GM23338 (cell line): ENCODE results near the gene ITPRIP. TPM values are rescaled to one million over a fixed set of nuclear protein-coding genes. Genes with fewer than 3 reads are reported as not detected.

Source experiments
- ATAC-seq: fragments of 200-7000 bp; cut with Tn5 transposase; 3 replicates; pipeline ENCODE4 v1.9.1; 2020
- DNase-seq: peaks from one replicate; pipeline ENCODE4 v3.0.0-alpha.2; 2015; ENCODE audit warnings: low spot score
- H2AFZ ChIP-seq: fragments of 200-600 bp; sonication (generic); 2 replicates; pipeline ENCODE4 v1.8.0; 2016; ENCODE audit warnings: antibody characterized with exemption, mild to moderate bottlenecking, moderate library complexity
- H3F3A ChIP-seq: fragments of 200-600 bp; sonication (generic); replicated peaks from 2 replicates; pipeline ENCODE4 v1.8.0; 2017; ENCODE audit warnings: antibody characterized with exemption, mixed run types, low read depth
- H3K27ac ChIP-seq: fragments of 200-600 bp; sonication (generic); 2 replicates; pipeline ENCODE4 v1.6.1; 2016; ENCODE audit warnings: low read depth
- H3K27me3 ChIP-seq: fragments of 200-600 bp; sonication (generic); 2 replicates; pipeline ENCODE4 v1.8.0; 2016; ENCODE audit warnings: mild to moderate bottlenecking, mixed run types, moderate library complexity; ENCODE audit not compliant: insufficient read depth
- H3K36me3 ChIP-seq: fragments of 200-600 bp; sonication (generic); 2 replicates; pipeline ENCODE4 v1.8.0; 2016; ENCODE audit warnings: mild to moderate bottlenecking; ENCODE audit not compliant: insufficient read depth
- H3K4me1 ChIP-seq: fragments of 200-600 bp; sonication (generic); 2 replicates; pipeline ENCODE4 v1.8.0; 2016; ENCODE audit warnings: mild to moderate bottlenecking, moderate library complexity; ENCODE audit not compliant: insufficient read depth
- H3K4me2 ChIP-seq: fragments of 200-600 bp; sonication (generic); 2 replicates; pipeline ENCODE4 v1.7.1; 2017; ENCODE audit warnings: mixed run types
- H3K4me3 ChIP-seq: fragments of 200-600 bp; sonication (generic); 2 replicates; pipeline ENCODE4 v1.6.1; 2016; ENCODE audit warnings: mixed run types
- H3K79me2 ChIP-seq: fragments of 200-600 bp; sonication (generic); replicated peaks from 2 replicates; pipeline ENCODE4 v1.8.0; 2017; ENCODE audit warnings: mild to moderate bottlenecking; ENCODE audit not compliant: insufficient read depth
- H3K9me2 ChIP-seq: fragments of 200-600 bp; sonication (generic); 2 replicates; pipeline ENCODE4 v1.8.0; 2017; ENCODE audit not compliant: insufficient read depth
- H4K20me1 ChIP-seq: fragments of 200-600 bp; sonication (generic); replicated peaks from 2 replicates; pipeline ENCODE4 v1.8.0; 2017; ENCODE audit warnings: mild to moderate bottlenecking; ENCODE audit not compliant: insufficient read depth
- H3K27ac Mint-ChIP-seq: 2 replicates; pipeline ENCODE4 v1.8.0; 2020; ENCODE audit warnings: inconsistent platforms, mild to moderate bottlenecking, moderate library complexity, mixed read lengths
- H3K27me3 Mint-ChIP-seq: 3 replicates; pipeline ENCODE4 v1.8.0; 2022; ENCODE audit warnings: low read depth, mild to moderate bottlenecking, moderate library complexity, mixed read lengths, inconsistent platforms; ENCODE audit not compliant: insufficient read depth, poor library complexity
- H3K36me3 Mint-ChIP-seq: 3 replicates; pipeline ENCODE4 v1.8.0; 2021; ENCODE audit warnings: low read depth, mild to moderate bottlenecking, inconsistent platforms, moderate library complexity, mixed read lengths
- H3K4me1 Mint-ChIP-seq: 3 replicates; pipeline ENCODE4 v1.8.0; 2020; ENCODE audit warnings: mild to moderate bottlenecking, inconsistent platforms, mixed read lengths
- H3K4me3 Mint-ChIP-seq: 3 replicates; pipeline ENCODE4 v1.8.0; 2021; ENCODE audit warnings: moderate library complexity, mild to moderate bottlenecking, inconsistent platforms, mixed read lengths
- H3K9me3 Mint-ChIP-seq: 3 replicates; pipeline ENCODE4 v1.8.0; 2020; ENCODE audit warnings: moderate library complexity, mild to moderate bottlenecking, inconsistent platforms, mixed read lengths
- CREB1 ChIP-seq: fragments of 250-450 bp; sonication (Bioruptor Pico); IDR thresholded peaks from 2 replicates; pipeline ENCODE4 v1.5.0; 2020; ENCODE audit warnings: low read depth, mild to moderate bottlenecking, moderate library complexity
- EZH2 ChIP-seq: fragments of 200-600 bp; sonication (generic); IDR thresholded peaks from one replicate; pipeline ENCODE4 v1.8.0; 2017; ENCODE audit warnings: antibody characterized with exemption, mild to moderate bottlenecking, low read depth; ENCODE audit not compliant: unreplicated experiment
- EZH2phosphoT487 ChIP-seq: fragments of 200-600 bp; sonication (generic); IDR thresholded peaks from one replicate; pipeline ENCODE4 v1.8.1; 2018; ENCODE audit warnings: antibody characterized with exemption; ENCODE audit not compliant: unreplicated experiment
- JUNB ChIP-seq: IDR thresholded peaks from one replicate; pipeline ENCODE4 v1.6.1; 2016; ENCODE audit warnings: antibody characterized with exemption; ENCODE audit not compliant: unreplicated experiment
- NANOG ChIP-seq: IDR thresholded peaks from 2 replicates; pipeline ENCODE4 v1.6.1; 2016; ENCODE audit warnings: antibody characterized with exemption, borderline replicate concordance
- POLR2AphosphoS5 ChIP-seq: IDR thresholded peaks from 2 replicates; pipeline ENCODE4 v1.6.1; 2016; ENCODE audit warnings: antibody characterized with exemption, low read depth
- STAT1 ChIP-seq: IDR thresholded peaks from one replicate; pipeline ENCODE4 v1.6.1; 2016; ENCODE audit warnings: antibody characterized with exemption; ENCODE audit not compliant: unreplicated experiment
- ZNF114 ChIP-seq: fragments of 250-450 bp; sonication (Bioruptor Pico); IDR thresholded peaks from 2 replicates; pipeline ENCODE4 v1.5.0; 2020; ENCODE audit warnings: mild to moderate bottlenecking, moderate library complexity
- ZNF331 ChIP-seq: fragments of 250-450 bp; sonication (Bioruptor Pico); IDR thresholded peaks from 2 replicates; pipeline ENCODE4 v1.5.0; 2020; ENCODE audit warnings: low read depth, mild to moderate bottlenecking, moderate library complexity
- polyA plus RNA-seq: library from polyadenylated mRNA; unstranded; fragments of >200 nt; fragmentation: Nextera tagmentation; extraction: Ambion mirVana; gene quantifications from 2 replicates; pipeline ENCODE4 v1.2.1, GENCODE V29; 2016
- total RNA-seq: library from RNA; depleted of rRNA; stranded (reverse); fragments of >200 nt; shearing (Covaris generic); gene quantifications from 2 replicates; pipeline ENCODE4 v1.2.3, GENCODE V29; 2014
- TF ChIP-seq, protein P1 (sequence below): IDR thresholded peaks from 2 replicates; pipeline ENCODE4 v1.6.1; 2016; ENCODE audit warnings: antibody characterized with exemption
- TF ChIP-seq, protein P2 (sequence below): IDR thresholded peaks from one replicate; pipeline ENCODE4 v1.6.1; 2018; ENCODE audit warnings: antibody characterized with exemption; ENCODE audit not compliant: unreplicated experiment
- TF ChIP-seq, protein P3 (sequence below), 2 experiments: fragments of 200-600 bp in 1 of 2; sonication (generic) in 1 of 2; conservative IDR thresholded peaks; 2 replicates each; pipeline versions ENCODE4 v1.5.1 to v1.6.1; 2016 to 2017; ENCODE audit warnings: antibody characterized with exemption in 2 of 2, low read depth in 2 of 2, mild to moderate bottlenecking in 2 of 2, moderate library complexity in 1 of 2

ITPRIP gene
- total and polyA plus RNA-seq, 2 experiments from 2014 or later, result 6.9 to 15.2 TPM

DNA sequence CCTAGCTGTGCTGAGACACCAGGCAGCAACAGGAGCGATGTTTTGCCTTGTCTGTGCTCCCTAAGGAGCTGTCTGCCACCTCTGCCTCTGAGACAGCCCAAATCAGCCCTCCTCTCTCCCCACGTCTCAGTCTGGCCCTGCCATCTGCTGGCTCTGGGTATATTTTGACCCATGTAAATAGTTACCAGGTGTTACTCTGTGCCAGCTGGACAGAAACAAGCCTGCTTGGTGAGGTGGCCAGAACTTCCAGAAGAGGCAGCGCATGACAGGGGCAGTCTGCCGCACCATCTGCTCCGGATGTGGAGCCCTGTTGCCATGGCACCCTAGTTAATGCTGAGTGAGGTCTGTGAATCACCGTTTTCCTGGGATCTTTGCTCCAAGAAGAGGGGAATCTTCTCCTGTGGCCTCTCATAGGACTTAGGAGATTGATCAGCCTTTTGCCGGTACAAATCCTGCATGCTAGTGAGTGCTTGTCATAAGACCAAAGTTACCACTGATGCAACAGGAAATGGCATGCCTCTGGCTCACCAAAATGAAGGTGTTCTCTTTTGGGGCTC is 37.5 kb downstream of the ITPRIP start (continued):
- TF ChIP-seq JUNB (no peak), EZH2 (no peak), POLR2AphosphoS5 (no peak), NANOG (no peak), STAT1 (no peak), ZNF331 (CRISPR knock-in tag) (no peak), EZH2phosphoT487 (no peak)
- TF ChIP-seq, protein P1, sequence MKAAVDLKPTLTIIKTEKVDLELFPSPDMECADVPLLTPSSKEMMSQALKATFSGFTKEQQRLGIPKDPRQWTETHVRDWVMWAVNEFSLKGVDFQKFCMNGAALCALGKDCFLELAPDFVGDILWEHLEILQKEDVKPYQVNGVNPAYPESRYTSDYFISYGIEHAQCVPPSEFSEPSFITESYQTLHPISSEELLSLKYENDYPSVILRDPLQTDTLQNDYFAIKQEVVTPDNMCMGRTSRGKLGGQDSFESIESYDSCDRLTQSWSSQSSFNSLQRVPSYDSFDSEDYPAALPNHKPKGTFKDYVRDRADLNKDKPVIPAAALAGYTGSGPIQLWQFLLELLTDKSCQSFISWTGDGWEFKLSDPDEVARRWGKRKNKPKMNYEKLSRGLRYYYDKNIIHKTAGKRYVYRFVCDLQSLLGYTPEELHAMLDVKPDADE, result no peak
- TF ChIP-seq, protein P2, sequence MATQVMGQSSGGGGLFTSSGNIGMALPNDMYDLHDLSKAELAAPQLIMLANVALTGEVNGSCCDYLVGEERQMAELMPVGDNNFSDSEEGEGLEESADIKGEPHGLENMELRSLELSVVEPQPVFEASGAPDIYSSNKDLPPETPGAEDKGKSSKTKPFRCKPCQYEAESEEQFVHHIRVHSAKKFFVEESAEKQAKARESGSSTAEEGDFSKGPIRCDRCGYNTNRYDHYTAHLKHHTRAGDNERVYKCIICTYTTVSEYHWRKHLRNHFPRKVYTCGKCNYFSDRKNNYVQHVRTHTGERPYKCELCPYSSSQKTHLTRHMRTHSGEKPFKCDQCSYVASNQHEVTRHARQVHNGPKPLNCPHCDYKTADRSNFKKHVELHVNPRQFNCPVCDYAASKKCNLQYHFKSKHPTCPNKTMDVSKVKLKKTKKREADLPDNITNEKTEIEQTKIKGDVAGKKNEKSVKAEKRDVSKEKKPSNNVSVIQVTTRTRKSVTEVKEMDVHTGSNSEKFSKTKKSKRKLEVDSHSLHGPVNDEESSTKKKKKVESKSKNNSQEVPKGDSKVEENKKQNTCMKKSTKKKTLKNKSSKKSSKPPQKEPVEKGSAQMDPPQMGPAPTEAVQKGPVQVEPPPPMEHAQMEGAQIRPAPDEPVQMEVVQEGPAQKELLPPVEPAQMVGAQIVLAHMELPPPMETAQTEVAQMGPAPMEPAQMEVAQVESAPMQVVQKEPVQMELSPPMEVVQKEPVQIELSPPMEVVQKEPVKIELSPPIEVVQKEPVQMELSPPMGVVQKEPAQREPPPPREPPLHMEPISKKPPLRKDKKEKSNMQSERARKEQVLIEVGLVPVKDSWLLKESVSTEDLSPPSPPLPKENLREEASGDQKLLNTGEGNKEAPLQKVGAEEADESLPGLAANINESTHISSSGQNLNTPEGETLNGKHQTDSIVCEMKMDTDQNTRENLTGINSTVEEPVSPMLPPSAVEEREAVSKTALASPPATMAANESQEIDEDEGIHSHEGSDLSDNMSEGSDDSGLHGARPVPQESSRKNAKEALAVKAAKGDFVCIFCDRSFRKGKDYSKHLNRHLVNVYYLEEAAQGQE, result no peak

DNA sequence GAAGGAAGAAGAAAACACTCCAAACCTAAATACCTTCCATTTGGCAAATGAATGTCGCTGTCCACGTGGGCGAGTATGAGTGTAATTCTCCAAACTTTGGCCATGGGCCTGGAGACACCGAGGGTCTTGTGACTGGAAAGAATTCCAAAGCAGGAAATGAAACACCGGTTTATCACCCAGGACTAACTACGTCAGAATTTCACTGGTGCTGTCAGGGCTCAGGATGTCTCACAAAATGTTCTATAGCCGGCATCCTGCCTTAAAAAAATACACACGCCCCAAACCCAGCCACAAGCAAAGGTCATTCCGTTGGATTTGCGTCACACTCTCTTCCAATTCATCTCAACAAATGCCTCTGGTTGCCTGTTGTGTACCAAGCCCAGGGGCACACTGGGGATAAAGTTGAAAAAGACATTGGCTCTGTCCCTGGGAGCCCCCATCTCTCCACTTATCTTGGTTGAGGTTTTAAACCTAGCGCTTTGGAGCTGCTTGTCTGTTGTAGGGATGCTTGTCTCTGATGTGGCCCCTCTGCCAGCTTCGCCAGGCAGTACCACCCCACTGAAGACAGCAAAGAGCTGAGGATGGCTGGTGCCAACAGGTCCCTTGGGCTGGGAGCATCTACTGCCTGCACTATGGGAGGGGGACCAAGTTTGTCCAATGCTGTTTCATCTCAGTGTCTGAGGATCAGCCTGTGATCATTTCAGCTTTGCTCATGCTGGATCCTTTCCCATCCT is 38.1 kb downstream of the ITPRIP start:
- peaks cover 6% of the 10 kb centered on the region; the same call in 1 of the 2 replicates for H3K36me3 ChIP-seq
- no peaks in the 10 kb centered on the region for H3K79me2 ChIP-seq
- Mint-ChIP-seq H3K4me3 (no peak overlapping the region), H3K27me3 (peaks cover 8% of the 10 kb centered on the region), H3K27ac (0 out of 2 replicates have a peak overlapping the region, but pooled peaks have one; percentile 17), H3K4me1 (peaks cover 11% of the 10 kb centered on the region), H3K9me3 (peaks cover 29% of the 10 kb centered on the region), H3K36me3 (peaks cover 47% of the 10 kb centered on the region)
- no peak for ATAC-seq
- H3K9me2 ChIP-seq, result peaks cover 6% of the 10 kb centered on the region; the same call in 1 of the 2 replicates
- no peaks in the 10 kb centered on the region for H3F3A ChIP-seq
- no peak overlapping the region for H3K27ac ChIP-seq
- no peak for DNase-seq
- no peaks in the 10 kb centered on the region for H3K4me1 ChIP-seq
- no peaks in the 10 kb centered on the region for H3K27me3 ChIP-seq
- no peaks in the 10 kb centered on the region for H4K20me1 ChIP-seq
- no peak overlapping the region for H2AFZ ChIP-seq
- no peak overlapping the region for H3K4me3 ChIP-seq
- H3K4me2 ChIP-seq, result no peak overlapping the region
- TF ChIP-seq, protein P3, sequence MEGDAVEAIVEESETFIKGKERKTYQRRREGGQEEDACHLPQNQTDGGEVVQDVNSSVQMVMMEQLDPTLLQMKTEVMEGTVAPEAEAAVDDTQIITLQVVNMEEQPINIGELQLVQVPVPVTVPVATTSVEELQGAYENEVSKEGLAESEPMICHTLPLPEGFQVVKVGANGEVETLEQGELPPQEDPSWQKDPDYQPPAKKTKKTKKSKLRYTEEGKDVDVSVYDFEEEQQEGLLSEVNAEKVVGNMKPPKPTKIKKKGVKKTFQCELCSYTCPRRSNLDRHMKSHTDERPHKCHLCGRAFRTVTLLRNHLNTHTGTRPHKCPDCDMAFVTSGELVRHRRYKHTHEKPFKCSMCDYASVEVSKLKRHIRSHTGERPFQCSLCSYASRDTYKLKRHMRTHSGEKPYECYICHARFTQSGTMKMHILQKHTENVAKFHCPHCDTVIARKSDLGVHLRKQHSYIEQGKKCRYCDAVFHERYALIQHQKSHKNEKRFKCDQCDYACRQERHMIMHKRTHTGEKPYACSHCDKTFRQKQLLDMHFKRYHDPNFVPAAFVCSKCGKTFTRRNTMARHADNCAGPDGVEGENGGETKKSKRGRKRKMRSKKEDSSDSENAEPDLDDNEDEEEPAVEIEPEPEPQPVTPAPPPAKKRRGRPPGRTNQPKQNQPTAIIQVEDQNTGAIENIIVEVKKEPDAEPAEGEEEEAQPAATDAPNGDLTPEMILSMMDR (conservative IDR thresholded peaks at IDR 0.05; ENCODE audit: low read depth in 2 of 2), result no peak
- no peak for TF ChIP-seq ZNF114 (CRISPR knock-in tag)
- TF ChIP-seq EZH2phosphoT487, result no peak
- TF ChIP-seq, protein P2, result no peak
- TF ChIP-seq CREB1 (CRISPR knock-in tag), result no peak
- no peak for TF ChIP-seq EZH2
- TF ChIP-seq ZNF331 (CRISPR knock-in tag), result no peak
